Pancreas (tissue), 10 donors: ENCODE data around the gene KDM2A. TPM values are rescaled to one million over a fixed set of nuclear protein-coding genes. Genes with fewer than 3 reads are reported as not detected.

Source experiments
- ATAC-seq, 4 donors: fragments of 200-7000 bp; cut with Tn5 transposase; one replicate each; pipeline versions ENCODE4 v1.8.0 to v1.9.1; 2020; ENCODE audit warnings: mild to moderate bottlenecking in 4 of 4, moderate library complexity in 4 of 4
- DNase-seq, 6 donors: peaks; one replicate each; pipeline ENCODE4 v3.0.0-alpha.2; 2020
- FAIRE-seq: peaks from 2 replicates; lab custom pipeline; 2012; peaks lifted over from hg19 to GRCh38; lab: Jason Lieb, UNC
- H3K27ac ChIP-seq, 4 donors: fragments of 200-600 bp; sonication (generic); 1 replicate in 3 of 4; 2 replicates in 1 of 4; pipeline versions ENCODE4 v1.5.0 to v1.8.0; 2020
- H3K27me3 ChIP-seq, 4 donors: fragments of 200-600 bp; one replicate each; pipeline ENCODE4 v1.8.0; 2021
- H3K36me3 ChIP-seq, 3 donors: fragments of 200-600 bp; sonication (generic) in 1 of 3; one replicate each; pipeline versions ENCODE4 v1.5.0 to v1.8.0; 2020 to 2021
- H3K4me1 ChIP-seq, 3 donors: fragments of 200-600 bp; one replicate each; pipeline ENCODE4 v1.8.0; 2021
- H3K4me3 ChIP-seq, 4 donors: fragments of 200-600 bp; sonication (generic) in 2 of 4; one replicate each; pipeline versions ENCODE4 v1.5.0 to v1.8.0; 2020 to 2021
- H3K9me3 ChIP-seq, 4 donors: fragments of 200-600 bp; one replicate each; pipeline ENCODE4 v1.8.0; 2021
- CTCF ChIP-seq, 4 donors: fragments of 200-600 bp; sonication (generic) in 3 of 4; IDR thresholded peaks; one replicate each; pipeline versions ENCODE4 v1.5.0 to v1.8.0; 2021; ENCODE audit warnings: antibody characterized with exemption in 4 of 4
- WGBS, 2 donors: extraction: QIAGEN DNeasy Blood & Tissue Kit; methylation state at CpG; one replicate each; pipeline ENCODE4 v1.1.7; 2013; 5-methylcytosine and 5-hydroxymethylcytosine counted together
- intact Hi-C, 3 donors: fragments of 100-400 bp; cut with DNase I; formaldehyde crosslinking; loops; one replicate each; pipeline versions ENCODE4 v1.11.1 to v1.14.2; 2022
- polyA plus RNA-seq, 2 donors: library from polyadenylated mRNA; stranded (reverse); fragments of 200-250 nt; gene quantifications; one replicate each; pipeline ENCODE4 v1.2.3, GENCODE V29; 2013
- total RNA-seq, 6 donors: library from RNA; stranded (reverse); fragmentation: NEBNext Ultra II Directional in 4 of 6; extraction: Animal tissue kit (Norgen Biotek cat#: 25700) in 4 of 6; gene quantifications; one replicate each; pipeline versions ENCODE4 v1.2.1 to v1.2.4, GENCODE V29; 2021 to 2023
- donor health status: healthy with polysubstance abuse.
- donor health status: DM: no; HTN: no; CAD: no; lungs with moderate emphysema.
- donor health status: DM: no; HTN: no; CAD: no.
- donor health status: control.
- donor health status: control.
- donor health status: Bipolar disorder and iron deficiency.
- donor health status: DM: yes; HTN: yes; CAD: no.
- donor health status: DM: no; HTN: no; CAD: no.
- donor health status: DM: no; HTN: no; CAD: no.
- donor health status: DM: yes; HTN: yes; CAD: no.

The KDM2A gene
- total and polyA plus RNA-seq, 8 donors = 17.2 to 39.1 (median 22.5) TPM

DNA sequence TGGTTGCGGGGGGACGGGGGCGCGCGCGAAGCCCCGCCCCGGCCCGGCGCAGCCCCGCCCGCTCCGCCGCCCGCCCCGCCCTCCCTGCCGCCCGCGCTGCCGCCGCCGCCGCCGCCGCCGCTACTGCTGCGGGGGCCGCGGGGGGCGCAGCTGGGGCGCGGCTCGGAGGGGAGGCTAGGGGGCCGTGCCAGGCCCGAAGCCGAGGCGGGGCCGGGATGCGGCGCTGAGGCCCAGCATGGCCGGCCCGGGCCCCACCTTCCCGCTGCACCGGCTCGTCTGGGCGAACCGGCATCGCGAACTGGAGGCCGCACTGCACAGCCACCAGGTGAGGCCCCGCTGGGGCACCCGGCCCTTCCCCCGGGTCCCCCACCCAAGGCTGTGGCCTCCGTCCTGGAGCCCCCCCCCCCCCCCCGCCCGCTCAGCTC, 170.2 kb downstream of the KDM2A start, which contains the start of gene ANKRD13D:
ANKRD13D (plus strand) TSS at position 78 of the 425 bp plus-strand sequence; CDS start at position 236, 158 bp downstream.
- peaks cover 6 to 12% (median 9%) of the 10 kb centered on the region in 3 donors for H3K4me1 ChIP-seq
- peak in 2 of 6 donors; percentile 53 to 80 for DNase-seq

DNA sequence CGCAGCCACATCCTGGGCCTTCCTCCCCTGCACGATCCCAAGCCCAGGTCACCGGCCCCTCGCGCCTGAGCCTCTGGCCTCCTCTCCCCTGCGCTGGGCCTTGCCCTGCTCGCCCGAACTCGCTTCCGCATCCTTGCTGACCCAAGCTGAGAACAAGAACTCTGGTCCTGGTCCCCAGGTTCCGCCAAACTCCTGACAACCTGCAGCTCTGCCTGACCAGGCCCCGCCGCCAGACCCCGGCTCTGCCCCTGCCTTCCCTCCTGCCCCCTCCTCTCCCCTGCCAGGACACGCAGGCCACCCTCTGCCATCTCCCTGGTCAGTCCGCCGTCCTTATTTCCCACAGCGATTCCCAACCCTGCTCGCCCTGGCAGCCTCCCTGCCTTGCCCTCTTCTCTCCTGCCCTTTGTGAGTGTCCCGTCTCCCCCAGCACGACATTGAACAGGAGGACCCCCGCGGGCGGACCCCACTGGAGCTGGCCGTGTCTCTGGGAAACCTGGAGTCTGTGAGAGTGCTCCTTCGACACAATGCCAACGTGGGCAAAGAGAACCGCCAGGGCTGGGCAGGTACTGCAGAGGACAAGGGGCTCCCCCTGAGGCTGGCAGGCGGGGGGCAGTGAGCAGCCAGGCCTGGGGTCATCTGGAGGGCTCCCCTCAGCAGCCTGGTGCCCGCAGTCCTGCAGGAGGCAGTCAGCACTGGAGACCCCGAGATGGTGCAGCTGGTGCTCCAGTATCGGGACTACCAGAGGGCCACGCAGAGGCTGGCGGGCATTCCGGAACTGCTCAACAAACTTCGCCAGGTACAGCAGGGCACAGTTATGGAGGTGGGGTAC, 170.8 kb downstream of the KDM2A start:
- Histone ChIP-seq H3K9me3 (no peaks in the 10 kb centered on the region), H3K4me1 (peaks cover 6 to 12% (median 9%) of the 10 kb centered on the region in 3 donors), H3K4me3 (peak overlapping the region; percentile 51 to 74 (median 65)), H3K36me3 (peaks cover 0 to 12% (median 4%) of the 10 kb centered on the region in 3 donors), H3K27ac (peak overlapping the region in 2 of 4 donors; percentile 41 to 50), H3K27me3 (no peaks in the 10 kb centered on the region)
- ATAC-seq (peak in 2 of 4 donors; percentile 2 to 10), FAIRE-seq (no peak), DNase-seq (peak in 2 of 6 donors; percentile 53 to 80)
- intact Hi-C loops = no loop called here
- WGBS, 2 donors = 28 to 36% methylated on average over 34 to 36 of the region's 36 CpGs
- no peak for TF ChIP-seq CTCF (IDR thresholded peaks at IDR 0.05)

More for the DNA sequence above, 170.2 kb downstream of the KDM2A start, which contains the start of gene ANKRD13D:
- Histone ChIP-seq H3K9me3 (no peaks in the 10 kb centered on the region), H3K36me3 (peaks cover 3 to 18% (median 10%) of the 10 kb centered on the region in 3 donors), H3K4me3 (peak within 1 kb of the TSS; percentile 51 to 74 (median 66)), H3K27ac (peak within 1 kb of the TSS; percentile 74 to 94 (median 90)), H3K27me3 (no peaks in the 10 kb centered on the region)
- TF ChIP-seq CTCF (IDR thresholded peaks at IDR 0.05) = no peak
- ATAC-seq = peak in 1 of 4 donors; percentile 12
- FAIRE-seq = no peak
- 1% methylated on average over 21 to 56 of the region's 56 CpGs for WGBS, 2 donors
- intact Hi-C loops = no loop called here

GRCh38 chr11:67290801-67291200, 171.7 kb downstream of the KDM2A start:
- Histone ChIP-seq H3K27me3 (no peaks in the 10 kb centered on the region), H3K4me3 (no peak overlapping the region), H3K9me3 (no peaks in the 10 kb centered on the region), H3K27ac (no peak overlapping the region), H3K36me3 (peaks cover 0 to 2% (median 0%) of the 10 kb centered on the region in 3 donors), H3K4me1 (peaks cover 6 to 12% (median 9%) of the 10 kb centered on the region in 3 donors)
- TF ChIP-seq CTCF (IDR thresholded peaks at IDR 0.05) = no peak
- DNase-seq (peak in 2 of 6 donors; percentile 27 to 53), FAIRE-seq (no peak), ATAC-seq (no peak)
- intact Hi-C loops = no loop called here
- 93 to 96% methylated on average over 7 of the region's 7 CpGs for WGBS, 2 donors

GRCh38 chr11:67291481-67292381, 172.7 kb downstream of the KDM2A start:
- ATAC-seq (no peak), FAIRE-seq (no peak), DNase-seq (peak in 2 of 6 donors; percentile 25 to 66)
- intact Hi-C loops = no loop called here
- WGBS, 2 donors = 92 to 95% methylated on average over 33 of the region's 33 CpGs
- no peaks in the 10 kb centered on the region for H3K9me3 ChIP-seq
- no peaks in the 10 kb centered on the region for H3K36me3 ChIP-seq
- H3K4me1 ChIP-seq = peaks cover 6 to 12% (median 9%) of the 10 kb centered on the region in 3 donors
- no peak overlapping the region for H3K27ac ChIP-seq
- H3K4me3 ChIP-seq = no peak overlapping the region
- TF ChIP-seq CTCF (IDR thresholded peaks at IDR 0.05) = no peak
- H3K27me3 ChIP-seq = no peaks in the 10 kb centered on the region
